Measurements from ENCODE around the gene PRM1. TPM values are rescaled to one million over a fixed set of nuclear protein-coding genes. Genes with fewer than 3 reads are reported as not detected.

PRM1 gene
- total RNA-seq, 1 experiment from 2014 or later, result 0.48 TPM

DNA sequence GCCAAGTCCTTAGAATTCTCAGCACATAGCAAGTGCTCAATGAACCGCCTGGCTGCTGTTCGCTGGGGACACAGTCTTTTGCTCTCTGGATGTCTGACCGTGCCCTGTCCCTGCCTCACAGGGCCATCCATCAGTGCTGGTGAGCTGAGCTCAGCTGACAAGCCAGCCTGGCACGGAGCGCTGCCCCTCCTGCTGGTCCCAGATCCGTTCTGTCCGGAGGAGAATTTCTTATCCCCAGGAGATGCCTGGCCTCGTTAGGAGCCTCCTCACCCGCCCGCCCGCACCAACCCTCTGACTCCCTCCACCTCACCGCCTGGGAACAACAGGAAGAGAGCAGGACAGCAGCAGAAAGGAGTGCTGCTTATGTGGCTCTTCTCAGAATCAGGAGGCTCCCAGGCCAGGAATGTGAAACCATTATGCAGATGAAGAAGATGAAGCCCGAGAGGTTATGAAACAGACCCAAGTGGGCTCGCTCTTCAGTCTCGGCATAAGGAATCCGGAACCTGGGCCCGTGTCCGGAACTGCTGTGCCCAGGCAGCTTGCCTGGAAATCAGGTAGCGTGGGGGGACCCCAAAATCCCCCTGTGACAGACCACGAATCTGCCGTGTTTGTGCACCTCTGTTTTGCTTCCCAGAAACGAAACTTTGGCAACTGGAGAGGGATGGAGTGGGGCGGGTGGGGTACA is 35.3 kb upstream of the PRM1 start (continued):
- TF ChIP-seq FOXK1 (CRISPR knock-in tag; IDR thresholded peaks at IDR 0.05), result 0 out of 2 replicates have a peak, but pooled peaks have one; percentile 26
- TF ChIP-seq ZNF232 (CRISPR knock-in tag; IDR thresholded peaks at IDR 0.05), result no peak
- TF ChIP-seq SP1 (CRISPR knock-in tag; conservative IDR thresholded peaks at IDR 0.05), result peak; percentile 34; the same call in 1 of the 2 replicates
- TF ChIP-seq, protein P1, sequence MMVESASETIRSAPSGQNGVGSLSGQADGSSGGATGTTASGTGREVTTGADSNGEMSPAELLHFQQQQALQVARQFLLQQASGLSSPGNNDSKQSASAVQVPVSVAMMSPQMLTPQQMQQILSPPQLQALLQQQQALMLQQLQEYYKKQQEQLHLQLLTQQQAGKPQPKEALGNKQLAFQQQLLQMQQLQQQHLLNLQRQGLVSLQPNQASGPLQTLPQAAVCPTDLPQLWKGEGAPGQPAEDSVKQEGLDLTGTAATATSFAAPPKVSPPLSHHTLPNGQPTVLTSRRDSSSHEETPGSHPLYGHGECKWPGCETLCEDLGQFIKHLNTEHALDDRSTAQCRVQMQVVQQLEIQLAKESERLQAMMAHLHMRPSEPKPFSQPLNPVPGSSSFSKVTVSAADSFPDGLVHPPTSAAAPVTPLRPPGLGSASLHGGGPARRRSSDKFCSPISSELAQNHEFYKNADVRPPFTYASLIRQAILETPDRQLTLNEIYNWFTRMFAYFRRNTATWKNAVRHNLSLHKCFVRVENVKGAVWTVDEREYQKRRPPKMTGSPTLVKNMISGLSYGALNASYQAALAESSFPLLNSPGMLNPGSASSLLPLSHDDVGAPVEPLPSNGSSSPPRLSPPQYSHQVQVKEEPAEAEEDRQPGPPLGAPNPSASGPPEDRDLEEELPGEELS (CRISPR knock-in tag; IDR thresholded peaks at IDR 0.05), result peak; percentile 62; the same call in 1 of the 2 replicates
- TF ChIP-seq, protein P2, sequence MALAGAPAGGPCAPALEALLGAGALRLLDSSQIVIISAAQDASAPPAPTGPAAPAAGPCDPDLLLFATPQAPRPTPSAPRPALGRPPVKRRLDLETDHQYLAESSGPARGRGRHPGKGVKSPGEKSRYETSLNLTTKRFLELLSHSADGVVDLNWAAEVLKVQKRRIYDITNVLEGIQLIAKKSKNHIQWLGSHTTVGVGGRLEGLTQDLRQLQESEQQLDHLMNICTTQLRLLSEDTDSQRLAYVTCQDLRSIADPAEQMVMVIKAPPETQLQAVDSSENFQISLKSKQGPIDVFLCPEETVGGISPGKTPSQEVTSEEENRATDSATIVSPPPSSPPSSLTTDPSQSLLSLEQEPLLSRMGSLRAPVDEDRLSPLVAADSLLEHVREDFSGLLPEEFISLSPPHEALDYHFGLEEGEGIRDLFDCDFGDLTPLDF (CRISPR knock-in tag; IDR thresholded peaks at IDR 0.05), result no peak
- TF ChIP-seq CREM (CRISPR knock-in tag; IDR thresholded peaks at IDR 0.05), result no peak
- TF ChIP-seq, protein P3, sequence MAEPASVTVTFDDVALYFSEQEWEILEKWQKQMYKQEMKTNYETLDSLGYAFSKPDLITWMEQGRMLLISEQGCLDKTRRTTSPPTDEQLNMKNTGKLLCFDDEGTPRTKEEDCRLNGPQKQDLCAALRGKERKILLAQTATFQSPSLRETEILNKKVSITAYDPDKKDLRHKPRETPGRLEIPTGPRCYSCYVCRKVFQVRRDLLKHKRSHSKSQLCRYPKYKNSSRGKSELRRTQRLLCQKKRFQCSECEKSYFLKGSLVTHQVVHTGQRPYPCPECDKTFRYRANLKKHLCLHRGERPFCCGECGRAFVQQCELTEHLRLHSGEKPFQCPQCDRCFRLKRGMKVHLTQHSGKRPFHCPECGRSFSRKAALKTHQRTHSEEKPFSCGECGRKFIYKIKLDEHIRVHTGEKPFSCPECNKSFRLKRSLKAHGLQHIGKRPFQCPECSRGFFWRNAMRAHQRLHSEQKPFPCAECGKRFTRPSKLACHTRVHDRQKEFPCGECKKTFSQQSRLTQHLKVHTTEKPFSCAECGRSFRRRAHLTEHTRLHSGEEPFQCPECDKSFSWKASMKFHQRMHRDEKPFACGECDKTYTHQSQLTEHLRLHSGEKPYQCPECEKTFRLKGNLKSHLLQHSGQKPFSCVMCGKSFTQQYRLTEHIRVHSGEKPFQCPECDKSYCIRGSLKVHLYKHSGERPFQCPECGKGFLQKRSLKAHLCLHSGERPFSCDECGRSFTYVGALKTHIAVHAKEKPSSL (CRISPR knock-in tag; conservative IDR thresholded peaks at IDR 0.05), result no peak
- TF ChIP-seq SOX15 (CRISPR knock-in tag; IDR thresholded peaks at IDR 0.05), result no peak

DNA sequence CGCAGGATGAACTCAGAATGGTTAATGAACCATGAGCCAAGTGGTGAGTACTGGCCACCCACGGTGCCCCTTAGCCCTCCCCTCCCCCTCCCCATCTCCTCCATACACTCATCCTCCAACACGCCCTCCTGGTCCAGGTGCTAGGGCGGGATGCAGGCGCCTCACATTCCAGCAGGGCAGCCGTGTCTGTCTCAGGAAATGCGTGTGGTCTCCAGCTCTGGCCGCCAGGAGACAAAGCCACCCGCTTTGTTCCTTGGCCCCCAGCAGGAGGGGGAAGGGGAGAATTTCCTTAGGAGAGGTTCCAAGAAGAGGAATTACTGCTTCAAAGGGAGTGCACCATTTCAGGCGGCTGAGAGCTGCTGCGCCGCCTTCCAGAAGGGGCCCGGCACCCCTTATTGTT is 34.4 kb upstream of the PRM1 start:
- Mint-ChIP-seq H3K4me1 (peaks cover 70% of the 10 kb centered on the region), H3K27me3 (ENCODE audit: low read depth) (no peaks in the 10 kb centered on the region), H3K27ac (peak overlapping the region; percentile 100), H3K9me3 (peaks cover 5% of the 10 kb centered on the region), H3K4me3 (0 out of 2 replicates have a peak overlapping the region, but pooled peaks have one; percentile 59), H3K36me3 (peaks cover 15% of the 10 kb centered on the region)
- CTCF ChIA-PET, result interaction anchor here (0.6 to 2.4 kb wide), 16 partner anchors 13 to 77 kb away, joined by 3 to 13 read pairs (median 4); partner anchors contain the start of gene SOCS1
- DNase-seq (ENCODE audit: low spot score) (peak; percentile 93), ATAC-seq (peak; percentile 87)
- POLR2A ChIA-PET, result interaction anchor here (0.6 to 2.6 kb wide), 7 partner anchors 11 to 60 kb away, joined by 3 to 26 read pairs (median 4); partner anchors contain the start of gene SOCS1
- TF ChIP-seq, protein P4, sequence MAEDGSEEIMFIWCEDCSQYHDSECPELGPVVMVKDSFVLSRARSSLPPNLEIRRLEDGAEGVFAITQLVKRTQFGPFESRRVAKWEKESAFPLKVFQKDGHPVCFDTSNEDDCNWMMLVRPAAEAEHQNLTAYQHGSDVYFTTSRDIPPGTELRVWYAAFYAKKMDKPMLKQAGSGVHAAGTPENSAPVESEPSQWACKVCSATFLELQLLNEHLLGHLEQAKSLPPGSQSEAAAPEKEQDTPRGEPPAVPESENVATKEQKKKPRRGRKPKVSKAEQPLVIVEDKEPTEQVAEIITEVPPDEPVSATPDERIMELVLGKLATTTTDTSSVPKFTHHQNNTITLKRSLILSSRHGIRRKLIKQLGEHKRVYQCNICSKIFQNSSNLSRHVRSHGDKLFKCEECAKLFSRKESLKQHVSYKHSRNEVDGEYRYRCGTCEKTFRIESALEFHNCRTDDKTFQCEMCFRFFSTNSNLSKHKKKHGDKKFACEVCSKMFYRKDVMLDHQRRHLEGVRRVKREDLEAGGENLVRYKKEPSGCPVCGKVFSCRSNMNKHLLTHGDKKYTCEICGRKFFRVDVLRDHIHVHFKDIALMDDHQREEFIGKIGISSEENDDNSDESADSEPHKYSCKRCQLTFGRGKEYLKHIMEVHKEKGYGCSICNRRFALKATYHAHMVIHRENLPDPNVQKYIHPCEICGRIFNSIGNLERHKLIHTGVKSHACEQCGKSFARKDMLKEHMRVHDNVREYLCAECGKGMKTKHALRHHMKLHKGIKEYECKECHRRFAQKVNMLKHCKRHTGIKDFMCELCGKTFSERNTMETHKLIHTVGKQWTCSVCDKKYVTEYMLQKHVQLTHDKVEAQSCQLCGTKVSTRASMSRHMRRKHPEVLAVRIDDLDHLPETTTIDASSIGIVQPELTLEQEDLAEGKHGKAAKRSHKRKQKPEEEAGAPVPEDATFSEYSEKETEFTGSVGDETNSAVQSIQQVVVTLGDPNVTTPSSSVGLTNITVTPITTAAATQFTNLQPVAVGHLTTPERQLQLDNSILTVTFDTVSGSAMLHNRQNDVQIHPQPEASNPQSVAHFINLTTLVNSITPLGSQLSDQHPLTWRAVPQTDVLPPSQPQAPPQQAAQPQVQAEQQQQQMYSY (CRISPR knock-in tag; IDR thresholded peaks at IDR 0.05), result no peak
- TF ChIP-seq, protein P5, sequence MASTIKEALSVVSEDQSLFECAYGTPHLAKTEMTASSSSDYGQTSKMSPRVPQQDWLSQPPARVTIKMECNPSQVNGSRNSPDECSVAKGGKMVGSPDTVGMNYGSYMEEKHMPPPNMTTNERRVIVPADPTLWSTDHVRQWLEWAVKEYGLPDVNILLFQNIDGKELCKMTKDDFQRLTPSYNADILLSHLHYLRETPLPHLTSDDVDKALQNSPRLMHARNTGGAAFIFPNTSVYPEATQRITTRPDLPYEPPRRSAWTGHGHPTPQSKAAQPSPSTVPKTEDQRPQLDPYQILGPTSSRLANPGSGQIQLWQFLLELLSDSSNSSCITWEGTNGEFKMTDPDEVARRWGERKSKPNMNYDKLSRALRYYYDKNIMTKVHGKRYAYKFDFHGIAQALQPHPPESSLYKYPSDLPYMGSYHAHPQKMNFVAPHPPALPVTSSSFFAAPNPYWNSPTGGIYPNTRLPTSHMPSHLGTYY (CRISPR knock-in tag; IDR thresholded peaks at IDR 0.05), result no peak
- TF ChIP-seq, protein P6, sequence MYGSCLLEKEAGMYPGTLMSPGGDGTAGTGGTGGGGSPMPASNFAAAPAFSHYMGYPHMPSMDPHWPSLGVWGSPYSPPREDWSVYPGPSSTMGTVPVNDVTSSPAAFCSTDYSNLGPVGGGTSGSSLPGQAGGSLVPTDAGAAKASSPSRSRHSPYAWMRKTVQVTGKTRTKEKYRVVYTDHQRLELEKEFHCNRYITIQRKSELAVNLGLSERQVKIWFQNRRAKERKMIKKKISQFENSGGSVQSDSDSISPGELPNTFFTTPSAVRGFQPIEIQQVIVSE (CRISPR knock-in tag; IDR thresholded peaks at IDR 0.05; ENCODE audit: borderline replicate concordance), result no peak
- TF ChIP-seq, protein P2 (CRISPR knock-in tag; IDR thresholded peaks at IDR 0.05), result no peak
- TF ChIP-seq, protein P7, sequence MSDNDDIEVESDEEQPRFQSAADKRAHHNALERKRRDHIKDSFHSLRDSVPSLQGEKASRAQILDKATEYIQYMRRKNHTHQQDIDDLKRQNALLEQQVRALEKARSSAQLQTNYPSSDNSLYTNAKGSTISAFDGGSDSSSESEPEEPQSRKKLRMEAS (CRISPR knock-in tag; IDR thresholded peaks at IDR 0.05), result peak; percentile 70
- TF ChIP-seq FOXP1 (CRISPR knock-in tag; IDR thresholded peaks at IDR 0.05; ENCODE audit: borderline replicate concordance) (no peak), PRRX2 (CRISPR knock-in tag; IDR thresholded peaks at IDR 0.05) (no peak), CBFB (CRISPR knock-in tag; IDR thresholded peaks at IDR 0.05; ENCODE audit: low read depth) (0 out of 2 replicates have a peak, but pooled peaks have one; percentile 37), FOXJ3 (CRISPR knock-in tag; IDR thresholded peaks at IDR 0.05; ENCODE audit: borderline replicate concordance) (no peak), TCF7 (CRISPR knock-in tag; IDR thresholded peaks at IDR 0.05; ENCODE audit: low read depth) (no peak), RORB (CRISPR knock-in tag; IDR thresholded peaks at IDR 0.05) (no peak)
- TF ChIP-seq, protein P8, sequence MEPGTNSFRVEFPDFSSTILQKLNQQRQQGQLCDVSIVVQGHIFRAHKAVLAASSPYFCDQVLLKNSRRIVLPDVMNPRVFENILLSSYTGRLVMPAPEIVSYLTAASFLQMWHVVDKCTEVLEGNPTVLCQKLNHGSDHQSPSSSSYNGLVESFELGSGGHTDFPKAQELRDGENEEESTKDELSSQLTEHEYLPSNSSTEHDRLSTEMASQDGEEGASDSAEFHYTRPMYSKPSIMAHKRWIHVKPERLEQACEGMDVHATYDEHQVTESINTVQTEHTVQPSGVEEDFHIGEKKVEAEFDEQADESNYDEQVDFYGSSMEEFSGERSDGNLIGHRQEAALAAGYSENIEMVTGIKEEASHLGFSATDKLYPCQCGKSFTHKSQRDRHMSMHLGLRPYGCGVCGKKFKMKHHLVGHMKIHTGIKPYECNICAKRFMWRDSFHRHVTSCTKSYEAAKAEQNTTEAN (CRISPR knock-in tag; IDR thresholded peaks at IDR 0.05), result no peak

All from WTC11 (cell line).